IPS-18a (cell line): ENCODE data around the gene EFNA2.
A peak's percentile ranks its signal among the peaks of the same experiment; 100 is the strongest.

Source experiments
- H3K27ac ChIP-seq: one replicate; pipeline ENCODE4 v1.5.1; 2013; ENCODE audit warnings: low read length
- H3K27me3 ChIP-seq: one replicate; pipeline ENCODE4 v1.6.1; 2013; ENCODE audit warnings: mild to moderate bottlenecking, low read length; ENCODE audit not compliant: control insufficient read depth, insufficient read depth
- H3K36me3 ChIP-seq: one replicate; pipeline ENCODE4 v1.6.1; 2013; ENCODE audit warnings: low read depth, low read length; ENCODE audit not compliant: control insufficient read depth
- H3K4me1 ChIP-seq: one replicate; pipeline ENCODE4 v1.6.1; 2013; ENCODE audit warnings: low read depth, low read length; ENCODE audit not compliant: control insufficient read depth
- H3K4me3 ChIP-seq: one replicate; pipeline ENCODE4 v1.5.1; 2013; ENCODE audit warnings: low read length
- H3K9ac ChIP-seq: one replicate; pipeline ENCODE4 v1.6.1; 2013; ENCODE audit warnings: mild to moderate bottlenecking, low read length, moderate library complexity
- H3K9me3 ChIP-seq: one replicate; pipeline ENCODE4 v1.6.1; 2013; ENCODE audit warnings: low read depth, low read length; ENCODE audit not compliant: control insufficient read depth

EFNA2 gene

DNA sequence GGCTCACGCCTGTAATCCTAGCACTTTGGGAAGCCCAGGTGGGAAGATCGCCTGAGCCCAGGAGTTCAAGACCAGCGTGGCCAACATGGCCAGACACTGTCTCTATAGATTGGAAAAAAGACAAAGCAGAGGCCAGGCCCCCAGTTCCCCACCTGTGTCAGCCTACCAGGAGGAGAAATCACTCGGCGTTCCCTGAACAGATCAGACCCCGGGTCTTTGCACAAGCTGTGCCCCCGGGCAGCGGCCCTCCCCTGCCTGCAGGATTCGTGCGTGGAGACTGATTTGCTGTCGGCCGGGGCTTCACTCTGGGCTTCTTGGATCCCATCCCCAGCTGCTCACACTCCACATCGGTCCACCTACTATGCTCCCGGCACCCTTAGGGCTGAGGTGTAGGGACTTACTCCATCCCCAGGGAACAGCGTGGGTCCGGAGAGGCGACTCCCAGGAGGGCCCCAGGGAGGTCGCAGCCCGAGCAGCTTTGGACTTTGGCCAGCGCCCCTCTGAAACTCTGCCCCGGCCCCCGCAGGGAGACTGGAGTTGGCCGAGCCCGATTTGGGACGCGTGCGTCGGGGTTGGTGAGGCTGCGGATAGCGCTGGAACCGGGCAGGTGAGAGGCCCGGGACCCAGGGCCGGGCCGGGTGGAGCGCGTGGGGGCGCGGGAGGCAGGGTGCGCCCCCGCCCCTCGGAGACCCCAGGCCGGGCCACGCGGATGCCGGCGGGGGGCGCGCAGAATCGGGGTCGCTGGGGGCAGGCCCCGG is 515 bp upstream of the EFNA2 start:
- Histone ChIP-seq H3K36me3 (no peaks in the 10 kb centered on the region), H3K4me3 (peak overlapping the region; percentile 21), H3K9me3 (no peaks in the 10 kb centered on the region), H3K27ac (no peak overlapping the region), H3K4me1 (peaks cover 4% of the 10 kb centered on the region), H3K9ac (no peak overlapping the region), H3K27me3 (peaks cover 29% of the 10 kb centered on the region)

DNA sequence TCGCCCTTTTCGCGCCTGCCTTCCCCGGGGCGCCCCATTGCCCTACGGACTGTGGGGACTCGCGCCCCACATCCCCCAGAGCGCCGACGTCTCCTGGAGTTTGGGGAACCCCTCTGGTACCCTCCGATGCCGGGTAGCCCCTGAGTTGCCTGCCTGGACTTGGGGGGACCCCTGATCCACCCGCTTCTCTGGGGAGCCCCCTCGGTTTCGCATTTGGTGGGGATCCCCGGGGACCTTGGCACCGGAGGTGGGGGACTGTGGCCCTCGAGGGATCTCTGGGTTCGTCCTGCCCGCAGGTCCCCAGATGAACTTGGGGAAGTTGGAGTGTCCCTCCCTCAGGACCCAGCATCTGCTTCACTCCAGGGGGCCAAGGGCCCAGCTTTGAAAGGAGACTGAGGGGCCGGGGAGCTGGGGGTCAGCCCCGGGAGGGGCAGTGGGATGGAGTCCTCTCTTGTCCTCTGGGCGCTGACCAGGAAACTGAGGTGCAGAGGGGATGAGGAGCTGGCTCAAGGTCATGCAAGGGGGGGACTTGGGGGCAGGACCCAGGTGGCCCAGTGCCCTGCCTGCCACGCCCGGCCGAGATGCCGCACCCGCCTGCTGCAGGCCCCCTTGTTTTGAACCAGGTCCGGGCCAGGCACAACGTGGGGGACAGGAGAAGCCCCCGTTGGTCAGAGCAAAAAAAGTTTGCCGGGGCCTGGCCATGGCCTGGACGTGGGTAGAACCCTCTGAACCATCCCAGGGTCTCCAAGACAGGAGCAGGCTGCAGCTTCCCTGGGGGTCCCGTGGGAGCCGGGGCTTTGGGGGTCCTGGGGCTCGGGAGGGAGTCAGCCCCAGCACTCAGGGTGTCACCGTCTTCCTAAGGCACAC is 1.0 kb downstream of the EFNA2 start:
- H3K36me3 ChIP-seq, result no peaks in the 10 kb centered on the region
- H3K9ac ChIP-seq, result no peak overlapping the region
- no peak overlapping the region for H3K27ac ChIP-seq
- peak overlapping the region; percentile 51 for H3K4me3 ChIP-seq
- H3K27me3 ChIP-seq, result peaks cover 29% of the 10 kb centered on the region
- no peaks in the 10 kb centered on the region for H3K9me3 ChIP-seq
- H3K4me1 ChIP-seq, result peaks cover 4% of the 10 kb centered on the region

DNA sequence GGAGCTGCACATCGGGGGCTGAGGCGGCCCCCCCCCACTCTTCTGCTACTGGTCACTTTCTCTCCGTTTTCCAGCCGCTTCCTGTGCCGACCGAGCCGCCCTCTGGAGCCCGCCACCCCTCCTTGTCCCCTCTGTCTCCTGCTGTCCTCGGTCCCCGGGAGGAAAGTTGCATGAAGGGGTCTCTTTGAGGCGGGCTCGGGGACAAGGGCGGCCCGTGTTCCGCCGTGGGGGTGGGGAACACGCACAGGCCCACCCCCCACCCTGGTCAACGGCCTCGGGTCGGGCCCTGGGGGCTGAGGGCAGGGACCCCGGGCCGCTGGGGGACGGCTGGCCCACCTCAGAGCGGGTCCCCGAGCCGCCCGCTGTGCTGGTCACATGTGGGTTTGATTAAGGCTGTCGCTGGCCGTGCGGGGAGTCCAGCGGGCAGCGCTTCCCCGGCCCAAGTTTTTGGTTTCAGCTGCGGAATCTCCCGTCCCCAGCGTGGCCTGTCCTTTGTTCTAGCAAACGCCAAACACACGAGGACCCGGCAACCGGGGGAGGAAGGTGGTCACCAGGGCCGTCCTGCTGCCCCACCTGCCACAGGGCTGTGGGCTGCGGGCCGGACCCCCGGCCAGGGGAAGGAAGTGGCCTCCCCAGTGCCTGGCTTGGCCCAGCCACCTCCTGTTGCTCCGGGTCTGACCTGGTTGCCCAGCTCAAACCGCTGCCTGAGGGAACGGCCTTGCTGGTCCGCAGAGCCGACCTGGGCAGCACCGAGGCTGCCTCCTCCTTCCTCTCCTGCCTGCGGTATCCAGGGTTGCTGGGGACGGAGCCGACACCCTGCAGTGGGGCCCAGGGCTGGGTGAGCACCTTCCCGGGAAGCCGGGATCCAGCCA is 1.9 kb downstream of the EFNA2 start:
- Histone ChIP-seq H3K36me3 (no peaks in the 10 kb centered on the region), H3K27me3 (peaks cover 29% of the 10 kb centered on the region), H3K4me3 (no peak overlapping the region), H3K4me1 (peaks cover 4% of the 10 kb centered on the region), H3K9me3 (no peaks in the 10 kb centered on the region), H3K27ac (no peak overlapping the region), H3K9ac (no peak overlapping the region)

GRCh38 chr19:1288226-1288612 is 2.5 kb downstream of the EFNA2 start:
- no peaks in the 10 kb centered on the region for H3K36me3 ChIP-seq
- peaks cover 27% of the 10 kb centered on the region for H3K27me3 ChIP-seq
- no peak overlapping the region for H3K9ac ChIP-seq
- peaks cover 4% of the 10 kb centered on the region for H3K4me1 ChIP-seq
- no peak overlapping the region for H3K27ac ChIP-seq
- no peak overlapping the region for H3K4me3 ChIP-seq
- no peaks in the 10 kb centered on the region for H3K9me3 ChIP-seq

DNA sequence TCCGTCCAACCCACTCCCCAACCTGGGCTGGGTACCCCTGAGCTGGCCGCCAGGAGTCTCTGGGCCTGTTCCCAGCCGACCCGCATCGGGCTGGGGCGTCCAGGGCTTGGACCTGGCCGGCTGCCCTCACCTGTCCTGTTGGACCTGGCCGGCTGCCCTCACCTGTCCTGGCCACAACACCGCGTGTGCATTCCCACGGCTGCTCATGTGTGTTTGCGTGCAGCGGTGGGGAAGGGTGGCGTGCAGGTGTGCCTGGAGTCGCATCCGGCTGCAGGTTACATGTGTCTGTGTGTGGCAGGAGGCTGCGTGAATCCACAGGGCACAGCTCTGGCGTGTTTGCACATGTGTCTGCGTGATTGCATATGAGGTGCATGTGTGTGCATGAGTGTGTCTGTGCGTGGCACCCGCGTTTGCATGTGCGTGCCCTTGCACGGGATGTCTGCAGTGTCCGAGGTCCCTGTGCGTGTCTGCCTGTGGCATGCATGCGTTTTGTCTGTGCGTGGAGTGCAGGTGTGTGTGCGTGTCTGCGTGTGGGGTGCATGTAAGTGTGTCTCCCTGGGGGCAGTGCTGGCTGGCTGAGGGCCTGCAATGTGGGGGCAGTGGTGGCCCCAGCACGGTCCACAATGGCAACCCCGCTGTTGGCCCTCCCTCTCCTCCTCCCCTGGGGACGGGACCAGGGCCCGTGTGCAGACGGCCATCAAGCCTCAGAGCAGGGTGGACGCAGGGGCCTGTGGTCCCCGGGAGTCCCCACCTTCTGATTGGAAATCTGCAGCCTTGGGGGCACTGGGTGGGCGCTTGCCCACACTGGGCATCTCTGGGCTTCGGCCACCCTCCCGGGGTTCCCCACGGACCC is 3.4 kb downstream of the EFNA2 start:
- H3K36me3 ChIP-seq, result no peaks in the 10 kb centered on the region
- H3K9ac ChIP-seq, result no peak overlapping the region
- H3K27me3 ChIP-seq, result peaks cover 20% of the 10 kb centered on the region
- H3K27ac ChIP-seq, result no peak overlapping the region
- no peak overlapping the region for H3K4me3 ChIP-seq
- no peaks in the 10 kb centered on the region for H3K9me3 ChIP-seq
- H3K4me1 ChIP-seq, result peaks cover 4% of the 10 kb centered on the region

- Histone ChIP-seq H3K9ac (no peak overlapping the region), H3K36me3 (no peaks in the 10 kb centered on the region), H3K27me3 (peaks cover 18% of the 10 kb centered on the region), H3K27ac (no peak overlapping the region), H3K9me3 (no peaks in the 10 kb centered on the region), H3K4me1 (peaks cover 4% of the 10 kb centered on the region), H3K4me3 (no peak overlapping the region)
These were observed 4.0 kb downstream of the EFNA2 start for GRCh38 chr19:1289686-1290025.

GRCh38 chr19:1290196-1290702 is 4.6 kb downstream of the EFNA2 start:
- Histone ChIP-seq H3K9me3 (no peaks in the 10 kb centered on the region), H3K4me3 (no peak overlapping the region), H3K27ac (no peak overlapping the region), H3K36me3 (no peaks in the 10 kb centered on the region), H3K9ac (no peak overlapping the region), H3K4me1 (peaks cover under 1% of the 10 kb centered on the region), H3K27me3 (peaks cover 18% of the 10 kb centered on the region)

DNA sequence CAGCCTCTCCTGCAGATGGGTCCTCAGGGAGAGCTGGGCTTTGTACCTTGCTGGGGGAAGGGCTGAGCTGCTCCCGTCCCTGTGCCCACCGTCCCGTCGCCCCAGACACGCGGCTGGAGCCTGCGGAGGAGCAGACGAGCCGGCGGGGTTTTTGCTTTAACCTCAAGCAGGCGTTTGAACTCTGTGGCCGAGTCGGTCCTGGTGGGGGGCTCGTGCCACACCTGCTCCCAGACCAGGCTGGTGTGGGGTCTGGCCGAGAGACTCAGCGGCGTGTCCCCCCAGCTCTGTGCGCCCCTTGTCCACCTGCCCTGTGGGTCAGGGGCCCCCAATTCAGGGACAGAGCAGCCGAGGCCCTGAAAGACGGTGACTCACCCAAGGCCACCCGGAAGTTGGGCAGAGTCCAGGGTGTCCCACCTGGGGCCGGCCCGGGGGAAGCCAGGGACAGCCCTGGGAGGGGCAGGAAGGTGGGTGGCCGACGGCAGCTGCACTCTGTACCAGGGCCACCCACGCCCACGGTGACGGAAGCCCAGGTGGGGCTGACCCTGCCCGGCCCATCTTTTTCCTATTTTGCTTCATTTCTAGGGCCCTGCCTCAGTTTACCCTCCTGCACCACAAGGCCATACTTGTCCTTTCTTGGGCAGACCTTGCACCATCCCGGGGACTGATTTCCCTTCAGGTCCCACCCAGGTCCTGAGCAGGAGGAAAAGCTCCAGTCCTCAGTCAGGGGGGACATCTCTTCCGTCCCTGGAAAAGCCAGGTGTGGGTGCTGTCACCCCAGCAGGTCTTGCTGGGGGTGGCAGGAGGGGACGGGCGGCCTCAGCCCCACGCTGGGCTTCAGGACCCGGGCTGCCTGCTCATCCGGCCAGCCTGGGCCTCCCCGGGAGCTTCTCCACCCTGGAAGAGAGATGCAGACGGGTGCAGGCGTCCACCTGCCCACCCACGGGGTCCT is 5.3 kb downstream of the EFNA2 start:
- Histone ChIP-seq H3K27ac (no peak overlapping the region), H3K9me3 (no peaks in the 10 kb centered on the region), H3K4me1 (no peaks in the 10 kb centered on the region), H3K4me3 (no peak overlapping the region), H3K27me3 (peaks cover 19% of the 10 kb centered on the region), H3K36me3 (no peaks in the 10 kb centered on the region), H3K9ac (no peak overlapping the region)

- no peak overlapping the region for H3K4me3 ChIP-seq
- H3K9ac ChIP-seq, result no peak overlapping the region
- H3K4me1 ChIP-seq, result no peaks in the 10 kb centered on the region
- no peaks in the 10 kb centered on the region for H3K9me3 ChIP-seq
- no peaks in the 10 kb centered on the region for H3K36me3 ChIP-seq
- peaks cover 13% of the 10 kb centered on the region for H3K27me3 ChIP-seq
- H3K27ac ChIP-seq, result no peak overlapping the region
These were observed 6.2 kb downstream of the EFNA2 start for GRCh38 chr19:1291761-1292418.
